Pancreas (tissue), 10 donors: Measurements from ENCODE around the gene FARS2. TPM values are rescaled to one million over a fixed set of nuclear protein-coding genes. Genes with fewer than 3 reads are reported as not detected.
A peak's percentile ranks its signal among the peaks of the same experiment; 100 is the strongest.

Source experiments
- ATAC-seq, 4 donors: fragments of 200-7000 bp; cut with Tn5 transposase; one replicate each; pipeline versions ENCODE4 v1.8.0 to v1.9.1; 2020; ENCODE audit warnings: mild to moderate bottlenecking in 4 of 4, moderate library complexity in 4 of 4
- DNase-seq, 6 donors: peaks; one replicate each; pipeline ENCODE4 v3.0.0-alpha.2; 2020
- FAIRE-seq: peaks from 2 replicates; lab custom pipeline; 2012; peaks lifted over from hg19 to GRCh38; lab: Jason Lieb, UNC
- H3K27ac ChIP-seq, 4 donors: fragments of 200-600 bp; sonication (generic); 1 replicate in 3 of 4; 2 replicates in 1 of 4; pipeline versions ENCODE4 v1.5.0 to v1.8.0; 2020
- H3K27me3 ChIP-seq, 4 donors: fragments of 200-600 bp; one replicate each; pipeline ENCODE4 v1.8.0; 2021
- H3K36me3 ChIP-seq, 3 donors: fragments of 200-600 bp; sonication (generic) in 1 of 3; one replicate each; pipeline versions ENCODE4 v1.5.0 to v1.8.0; 2020 to 2021
- H3K4me1 ChIP-seq, 3 donors: fragments of 200-600 bp; one replicate each; pipeline ENCODE4 v1.8.0; 2021
- H3K4me3 ChIP-seq, 4 donors: fragments of 200-600 bp; sonication (generic) in 2 of 4; one replicate each; pipeline versions ENCODE4 v1.5.0 to v1.8.0; 2020 to 2021
- H3K9me3 ChIP-seq, 4 donors: fragments of 200-600 bp; one replicate each; pipeline ENCODE4 v1.8.0; 2021
- WGBS, 2 donors: extraction: QIAGEN DNeasy Blood & Tissue Kit; methylation state at CpG; one replicate each; pipeline ENCODE4 v1.1.7; 2013; 5-methylcytosine and 5-hydroxymethylcytosine counted together
- intact Hi-C, 3 donors: fragments of 100-400 bp; cut with DNase I; formaldehyde crosslinking; loops; one replicate each; pipeline versions ENCODE4 v1.11.1 to v1.14.2; 2022
- polyA plus RNA-seq, 2 donors: library from polyadenylated mRNA; stranded (reverse); fragments of 200-250 nt; gene quantifications; one replicate each; pipeline ENCODE4 v1.2.3, GENCODE V29; 2013
- total RNA-seq, 6 donors: library from RNA; stranded (reverse); fragmentation: NEBNext Ultra II Directional in 4 of 6; extraction: Animal tissue kit (Norgen Biotek cat#: 25700) in 4 of 6; gene quantifications; one replicate each; pipeline versions ENCODE4 v1.2.1 to v1.2.4, GENCODE V29; 2021 to 2023
- TF ChIP-seq, protein P1 (sequence below), 4 donors: fragments of 200-600 bp; sonication (generic) in 3 of 4; IDR thresholded peaks; one replicate each; pipeline versions ENCODE4 v1.5.0 to v1.8.0; 2021; ENCODE audit warnings: antibody characterized with exemption in 4 of 4
- donor health status: healthy with polysubstance abuse.
- donor health status: DM: no; HTN: no; CAD: no; lungs with moderate emphysema.
- donor health status: DM: no; HTN: no; CAD: no.
- donor health status: control.
- donor health status: control.
- donor health status: Bipolar disorder and iron deficiency.
- donor health status: DM: yes; HTN: yes; CAD: no.
- donor health status: DM: no; HTN: no; CAD: no.
- donor health status: DM: no; HTN: no; CAD: no.
- donor health status: DM: yes; HTN: yes; CAD: no.

The FARS2 gene
- total and polyA plus RNA-seq, 8 donors, result 4.1 to 10.3 (median 7.5) TPM

DNA sequence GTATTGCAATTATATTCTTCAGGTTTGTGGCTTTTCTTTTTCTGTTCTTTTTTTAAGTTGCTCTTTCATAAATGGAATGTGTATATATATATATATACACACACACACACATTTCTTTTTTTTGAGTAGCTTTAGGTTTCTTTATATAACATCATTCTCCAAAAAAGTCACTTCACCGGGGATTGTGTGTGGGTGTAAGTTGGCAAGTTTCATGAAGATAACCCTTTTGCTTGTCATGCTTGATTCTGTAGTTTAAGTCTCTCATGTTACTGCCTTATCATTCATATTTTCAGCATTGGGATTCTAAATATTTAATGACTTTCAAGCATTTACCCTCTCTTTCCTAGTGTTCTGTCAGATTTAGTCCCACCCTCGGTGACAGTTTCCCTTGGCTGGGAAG lies 181.0 kb downstream of the FARS2 start:
- WGBS, 2 donors, result 89 to 92% methylated on average over 2 of the region's 2 CpGs
- Histone ChIP-seq H3K27ac (no peak overlapping the region), H3K9me3 (no peaks in the 10 kb centered on the region), H3K4me1 (peaks cover 0 to 6% (median 3%) of the 10 kb centered on the region in 3 donors), H3K4me3 (no peak overlapping the region), H3K27me3 (no peaks in the 10 kb centered on the region), H3K36me3 (no peaks in the 10 kb centered on the region)
- DNase-seq (no peak), FAIRE-seq (no peak), ATAC-seq (no peak)
- intact Hi-C loops, result no loop called here
- TF ChIP-seq, protein P1, sequence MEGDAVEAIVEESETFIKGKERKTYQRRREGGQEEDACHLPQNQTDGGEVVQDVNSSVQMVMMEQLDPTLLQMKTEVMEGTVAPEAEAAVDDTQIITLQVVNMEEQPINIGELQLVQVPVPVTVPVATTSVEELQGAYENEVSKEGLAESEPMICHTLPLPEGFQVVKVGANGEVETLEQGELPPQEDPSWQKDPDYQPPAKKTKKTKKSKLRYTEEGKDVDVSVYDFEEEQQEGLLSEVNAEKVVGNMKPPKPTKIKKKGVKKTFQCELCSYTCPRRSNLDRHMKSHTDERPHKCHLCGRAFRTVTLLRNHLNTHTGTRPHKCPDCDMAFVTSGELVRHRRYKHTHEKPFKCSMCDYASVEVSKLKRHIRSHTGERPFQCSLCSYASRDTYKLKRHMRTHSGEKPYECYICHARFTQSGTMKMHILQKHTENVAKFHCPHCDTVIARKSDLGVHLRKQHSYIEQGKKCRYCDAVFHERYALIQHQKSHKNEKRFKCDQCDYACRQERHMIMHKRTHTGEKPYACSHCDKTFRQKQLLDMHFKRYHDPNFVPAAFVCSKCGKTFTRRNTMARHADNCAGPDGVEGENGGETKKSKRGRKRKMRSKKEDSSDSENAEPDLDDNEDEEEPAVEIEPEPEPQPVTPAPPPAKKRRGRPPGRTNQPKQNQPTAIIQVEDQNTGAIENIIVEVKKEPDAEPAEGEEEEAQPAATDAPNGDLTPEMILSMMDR (IDR thresholded peaks at IDR 0.05), result no peak

DNA sequence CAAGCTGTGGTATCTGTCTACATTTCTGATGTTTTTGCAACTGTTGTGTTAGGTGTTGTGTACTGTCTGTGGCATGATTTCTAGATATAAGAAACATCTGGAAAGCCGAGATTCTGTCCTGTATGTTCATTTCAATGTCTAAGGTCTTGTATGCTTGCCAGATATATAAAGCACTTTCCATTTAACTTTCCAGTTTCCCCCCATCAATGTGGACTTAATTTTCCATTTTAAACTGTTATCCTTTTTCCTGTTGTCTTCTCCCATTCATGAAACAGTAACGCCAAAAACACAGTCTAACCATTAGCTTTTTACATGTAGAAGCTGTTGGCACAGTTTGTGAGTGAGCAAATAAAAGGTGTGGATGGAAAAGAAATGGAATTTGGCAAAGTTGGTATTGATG lies 181.6 kb downstream of the FARS2 start:
- WGBS, 2 donors, result 48 to 51% methylated on average over 2 of the region's 2 CpGs
- ATAC-seq (peak in 1 of 4 donors; percentile 22), FAIRE-seq (no peak)

DNA sequence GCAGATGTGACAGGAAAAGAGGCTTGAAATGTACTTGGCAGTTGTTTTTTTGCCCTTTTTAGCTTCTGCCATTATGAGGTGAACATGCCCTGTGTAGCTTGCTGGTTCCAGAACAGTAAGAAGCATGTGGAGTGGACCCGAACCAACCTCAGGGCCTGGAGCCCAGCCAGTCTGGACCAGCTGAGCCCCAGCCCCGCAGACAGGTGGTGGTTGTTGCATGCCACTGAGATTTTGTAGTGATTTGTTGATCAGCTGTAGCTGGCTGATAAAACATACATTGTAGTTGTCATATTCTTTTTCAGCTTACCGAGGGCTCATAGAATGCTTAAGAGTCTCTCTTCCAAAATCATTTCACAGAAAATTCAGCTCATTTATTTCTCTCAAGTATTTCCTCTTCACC lies 182.2 kb downstream of the FARS2 start:
- no peak overlapping the region for H3K27ac ChIP-seq
- H3K4me3 ChIP-seq, result no peak overlapping the region
- 63 to 69% methylated on average over 3 of the region's 3 CpGs for WGBS, 2 donors
- no peaks in the 10 kb centered on the region for H3K9me3 ChIP-seq
- no peaks in the 10 kb centered on the region for H3K27me3 ChIP-seq
- peaks cover 0 to 6% (median 3%) of the 10 kb centered on the region in 3 donors for H3K4me1 ChIP-seq
- FAIRE-seq, result no peak
- intact Hi-C loops, result no loop called here
- TF ChIP-seq, protein P1 (IDR thresholded peaks at IDR 0.05), result no peak
- H3K36me3 ChIP-seq, result no peaks in the 10 kb centered on the region
- peak in 1 of 4 donors; percentile 8 for ATAC-seq
- no peak for DNase-seq

More for the DNA sequence above, 181.6 kb downstream of the FARS2 start:
- peaks cover 0 to 6% (median 3%) of the 10 kb centered on the region in 3 donors for H3K4me1 ChIP-seq
- no peaks in the 10 kb centered on the region for H3K36me3 ChIP-seq
- TF ChIP-seq, protein P1 (IDR thresholded peaks at IDR 0.05), result no peak
- intact Hi-C loops, result no loop called here
- H3K4me3 ChIP-seq, result no peak overlapping the region
- DNase-seq, result no peak
- H3K9me3 ChIP-seq, result no peaks in the 10 kb centered on the region
- no peaks in the 10 kb centered on the region for H3K27me3 ChIP-seq
- no peak overlapping the region for H3K27ac ChIP-seq

DNA sequence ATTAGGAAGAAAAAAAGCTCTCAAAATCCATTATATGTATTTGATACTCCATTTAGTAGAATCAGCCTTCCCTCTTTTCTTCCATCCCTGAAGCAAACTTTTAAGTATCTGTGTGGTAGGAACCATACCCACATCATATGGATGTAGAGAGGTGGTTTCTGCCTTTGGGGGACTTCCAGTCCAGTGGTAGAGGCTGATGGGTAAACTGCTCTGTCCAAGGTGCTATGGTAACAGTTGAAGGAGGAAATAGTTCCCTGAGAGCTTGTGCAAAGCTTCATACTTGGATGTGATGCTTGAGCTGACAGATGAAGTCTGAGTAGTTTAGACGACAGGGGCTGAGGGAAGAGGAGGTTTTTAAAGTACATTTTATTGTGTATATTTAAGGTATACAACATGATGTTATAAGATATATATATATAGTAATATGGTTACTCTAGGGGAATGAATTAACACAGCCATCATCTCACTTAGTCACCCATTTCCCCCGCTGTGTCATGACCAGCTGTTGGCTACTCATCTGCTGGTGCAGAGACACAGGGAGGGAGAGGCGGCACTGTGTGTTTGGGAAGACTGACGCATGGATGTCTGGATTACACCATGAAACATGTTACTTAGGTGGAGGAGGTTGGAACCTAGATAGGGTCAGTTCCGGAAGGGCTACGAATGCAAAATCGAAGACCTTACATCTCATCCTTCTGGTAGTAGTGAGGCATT lies 185.2 kb downstream of the FARS2 start:
- no peaks in the 10 kb centered on the region for H3K36me3 ChIP-seq
- intact Hi-C loops, result no loop called here
- TF ChIP-seq, protein P1 (IDR thresholded peaks at IDR 0.05), result no peak
- no peaks in the 10 kb centered on the region for H3K9me3 ChIP-seq
- peaks cover 0 to 3% (median 0%) of the 10 kb centered on the region in 3 donors for H3K4me1 ChIP-seq
- no peak overlapping the region for H3K4me3 ChIP-seq
- WGBS, 2 donors, result 94 to 96% methylated on average over 7 of the region's 7 CpGs
- FAIRE-seq (no peak), ATAC-seq (no peak), DNase-seq (no peak)
- H3K27ac ChIP-seq, result no peak overlapping the region
- no peaks in the 10 kb centered on the region for H3K27me3 ChIP-seq

DNA sequence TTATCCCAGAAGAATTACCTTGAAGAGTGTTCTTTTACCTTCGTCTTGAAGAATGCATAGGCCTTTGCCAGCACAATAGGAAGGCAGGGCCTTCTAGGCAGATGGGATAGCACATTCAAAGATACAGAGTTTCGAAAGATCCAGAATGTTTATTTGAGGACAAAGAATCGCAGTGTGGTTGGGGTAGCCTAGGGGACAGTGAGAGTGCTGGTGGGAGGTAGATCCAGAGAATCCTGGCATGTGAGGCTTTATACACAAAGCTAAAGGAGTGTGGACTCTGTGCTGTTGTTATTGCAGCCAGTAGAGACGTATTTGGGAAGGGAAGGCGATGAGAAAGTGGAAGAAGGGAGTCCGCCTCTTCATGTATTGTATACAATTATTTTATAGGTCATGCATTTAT lies 186.6 kb downstream of the FARS2 start:
- WGBS, 2 donors, result 90 to 91% methylated on average over 6 of the region's 6 CpGs
- FAIRE-seq, result no peak

More for the DNA sequence above, 186.6 kb downstream of the FARS2 start:
- TF ChIP-seq, protein P1 (IDR thresholded peaks at IDR 0.05), result no peak
- intact Hi-C loops, result no loop called here
- no peaks in the 10 kb centered on the region for H3K36me3 ChIP-seq
- peaks cover 0 to 3% (median 0%) of the 10 kb centered on the region in 3 donors for H3K4me1 ChIP-seq
- no peaks in the 10 kb centered on the region for H3K9me3 ChIP-seq
- no peaks in the 10 kb centered on the region for H3K27me3 ChIP-seq
- H3K27ac ChIP-seq, result no peak overlapping the region
- no peak for DNase-seq
- H3K4me3 ChIP-seq, result no peak overlapping the region
- ATAC-seq, result no peak
